Measurements from ENCODE around the gene C22orf15.

- TF ChIP-seq CTCF (IDR thresholded peaks at IDR 0.05; ENCODE audit: low read depth, low read length, missing input control) (no peak), MAX (IDR thresholded peaks at IDR 0.05) (no peak), REST (IDR thresholded peaks at IDR 0.05) (no peak), RXRA (IDR thresholded peaks at IDR 0.05) (no peak), EGR1 (IDR thresholded peaks at IDR 0.05; ENCODE audit: low read depth in 2 of 2) (no peak), NR2F2 (IDR thresholded peaks at IDR 0.05) (no peak), RAD21 (IDR thresholded peaks at IDR 0.05) (no peak), SP1 (IDR thresholded peaks at IDR 0.05) (no peak)
Observed at GRCh38 chr22:23789121-23789520, 26.3 kb downstream of the C22orf15 start.
